ENCODE results near the gene DDA1.

DNA sequence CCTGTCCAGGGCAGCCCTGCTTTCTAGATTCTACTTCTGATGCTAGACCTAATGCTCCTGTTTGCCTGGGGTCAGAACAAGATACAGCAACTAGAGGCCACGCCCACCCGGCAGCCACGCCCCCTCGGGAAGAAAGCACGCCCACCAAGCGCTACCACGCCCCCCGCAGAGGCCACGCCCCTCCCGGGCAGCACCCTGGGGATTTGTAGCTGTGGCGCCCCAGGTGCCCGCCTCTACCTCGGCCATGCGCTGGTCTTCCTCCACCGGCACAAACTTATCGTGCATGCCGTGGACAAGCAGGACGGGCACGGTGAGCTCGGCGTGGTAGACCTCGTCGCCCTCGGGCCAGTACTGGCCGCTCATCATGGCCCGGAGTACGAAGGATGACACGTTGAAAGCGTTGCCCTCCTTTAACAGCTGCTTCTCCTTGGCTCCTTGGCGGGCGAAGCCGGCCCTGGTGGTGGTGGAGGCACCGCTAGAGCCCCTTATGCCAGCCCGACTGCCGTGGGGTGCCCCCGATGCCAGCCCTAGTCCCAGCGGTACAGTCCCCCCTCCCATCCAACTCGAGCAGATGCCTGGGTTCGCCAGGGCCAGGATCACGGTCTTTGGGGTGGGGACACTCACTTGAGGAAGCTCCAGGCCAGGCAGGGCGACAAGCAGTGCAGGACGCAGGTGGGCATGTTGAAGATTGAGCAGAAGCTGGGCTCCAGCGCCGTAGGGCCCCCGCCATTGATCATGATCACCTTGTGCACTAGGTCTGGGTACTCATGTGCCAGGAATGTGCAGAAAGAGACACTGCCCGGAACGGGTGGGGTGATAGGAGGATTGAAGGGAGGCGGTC lies 15.1 kb upstream of the DDA1 start:
- TF ChIP-seq CTCF (IDR thresholded peaks at IDR 0.05; ENCODE audit: low read depth, low read length) = no peak
- TF ChIP-seq, protein P1, sequence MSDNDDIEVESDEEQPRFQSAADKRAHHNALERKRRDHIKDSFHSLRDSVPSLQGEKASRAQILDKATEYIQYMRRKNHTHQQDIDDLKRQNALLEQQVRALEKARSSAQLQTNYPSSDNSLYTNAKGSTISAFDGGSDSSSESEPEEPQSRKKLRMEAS (IDR thresholded peaks at IDR 0.05; ENCODE audit: low read depth, low read length) = no peak
- TF ChIP-seq MYC (IDR thresholded peaks at IDR 0.05; ENCODE audit: low read depth, low read length) = no peak
